ENCODE measurements around the gene NAB2. TPM values are rescaled to one million over a fixed set of nuclear protein-coding genes. Genes with fewer than 3 reads are reported as not detected.
A peak's percentile ranks its signal among the peaks of the same experiment; 100 is the strongest.

The NAB2 gene
- total RNA-seq, 1 donor from 2014 or later = 30.7 TPM

DNA sequence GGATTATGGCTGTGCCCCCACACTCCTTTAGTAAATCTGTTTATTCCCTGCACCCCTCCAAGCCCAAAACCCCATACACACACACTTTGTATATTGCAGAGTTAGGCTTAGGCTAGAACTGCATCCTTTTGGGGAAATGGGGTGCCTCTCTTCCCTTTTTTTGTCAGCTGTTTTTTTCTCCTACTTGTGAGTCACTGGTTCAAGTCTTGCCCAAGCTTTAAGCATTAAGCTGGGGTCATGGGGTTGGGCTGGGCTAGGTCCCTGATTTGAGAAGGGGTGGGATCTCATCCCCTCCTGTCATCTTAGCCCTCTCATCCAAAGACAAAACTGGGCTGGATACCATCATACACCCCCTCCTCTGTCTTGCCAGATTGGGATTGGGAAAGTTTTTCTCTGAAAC, 41.0 kb downstream of the NAB2 start:
- Mint-ChIP-seq H3K4me1 (ENCODE audit: low read depth) (peaks cover 65% of the 10 kb centered on the region), H3K36me3 (ENCODE audit: low read depth) (no peaks in the 10 kb centered on the region), H3K27me3 (ENCODE audit: low read depth) (no peaks in the 10 kb centered on the region), H3K27ac (ENCODE audit: unreplicated experiment) (peak overlapping the region; percentile 91), H3K9me3 (ENCODE audit: low read depth) (no peaks in the 10 kb centered on the region), H3K4me3 (ENCODE audit: unreplicated experiment) (peak overlapping the region; percentile 87)
- no peak for TF ChIP-seq CTCF (IDR thresholded peaks at IDR 0.05)
- no peak for DNase-seq (ENCODE audit: low spot score)

DNA sequence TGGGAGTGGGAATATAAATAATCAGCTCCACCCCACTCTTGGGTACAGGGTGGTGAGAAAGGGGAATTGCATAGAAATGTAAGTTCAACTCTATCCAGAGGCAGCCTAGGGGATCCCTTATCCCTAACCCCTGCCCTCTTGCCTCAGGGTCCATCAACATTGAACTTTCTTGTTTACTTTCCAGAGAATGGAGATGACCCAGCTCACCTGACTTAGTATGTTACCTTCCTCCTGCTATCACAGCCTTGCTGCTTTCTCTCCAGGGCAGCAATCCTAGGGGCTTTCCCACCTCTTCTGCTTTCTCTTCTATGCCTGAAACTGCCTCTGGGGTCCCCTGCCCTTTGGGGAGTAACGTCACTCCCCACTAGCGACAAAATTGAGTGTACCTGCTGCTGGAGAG, 42.0 kb downstream of the NAB2 start:
- DNase-seq (ENCODE audit: low spot score) = no peak
- H3K27ac Mint-ChIP-seq (ENCODE audit: unreplicated experiment) = peak overlapping the region; percentile 91
- H3K9me3 Mint-ChIP-seq (ENCODE audit: low read depth) = no peaks in the 10 kb centered on the region
- H3K36me3 Mint-ChIP-seq (ENCODE audit: low read depth) = no peaks in the 10 kb centered on the region
- H3K27me3 Mint-ChIP-seq (ENCODE audit: low read depth) = no peaks in the 10 kb centered on the region
- H3K4me3 Mint-ChIP-seq (ENCODE audit: unreplicated experiment) = peak overlapping the region; percentile 87
- peaks cover 76% of the 10 kb centered on the region for H3K4me1 Mint-ChIP-seq (ENCODE audit: low read depth)
- no peak for TF ChIP-seq CTCF (IDR thresholded peaks at IDR 0.05)

DNA sequence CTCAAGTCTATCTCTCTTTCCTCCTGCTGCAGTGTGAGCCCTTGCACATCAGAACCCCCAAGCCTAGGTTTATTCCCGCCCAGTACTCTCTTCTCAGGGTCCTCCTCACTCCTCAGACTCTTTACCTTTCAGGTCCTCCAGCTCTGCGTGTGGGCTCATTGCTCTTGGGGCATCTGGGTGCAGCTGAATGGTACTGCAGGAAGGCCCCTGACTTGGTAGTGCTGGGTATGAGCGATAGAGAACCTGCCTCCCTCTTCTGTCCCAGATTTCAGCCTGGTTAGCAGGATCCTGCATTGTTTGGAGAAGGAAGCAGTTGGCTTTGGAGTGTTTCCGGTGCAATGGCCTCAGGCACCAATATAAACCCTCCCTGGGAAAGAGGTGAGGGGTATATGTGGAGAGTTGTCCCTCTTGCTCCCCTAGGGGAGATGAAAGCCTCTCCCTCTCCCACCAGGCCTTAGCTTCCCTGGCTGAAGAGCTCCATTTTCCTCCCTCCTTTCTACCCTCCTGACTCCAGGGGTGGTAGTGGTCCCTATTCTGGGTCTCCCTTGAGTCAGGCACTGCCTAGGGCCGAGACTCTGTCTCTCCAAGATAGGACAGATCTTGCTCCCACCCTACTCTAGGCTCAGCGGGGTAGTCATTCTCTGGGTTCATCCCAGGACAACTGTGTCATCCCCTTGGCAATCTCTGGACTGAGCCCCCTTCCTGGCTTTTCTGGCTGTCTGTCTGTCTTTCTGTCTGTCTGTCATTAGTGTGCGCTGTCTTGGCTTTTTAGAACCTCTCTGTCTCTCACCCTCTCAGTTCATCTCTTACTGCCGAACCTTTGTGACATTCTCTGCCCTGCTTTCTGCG, 43.2 kb downstream of the NAB2 start:
- H3K9me3 Mint-ChIP-seq (ENCODE audit: low read depth) = no peaks in the 10 kb centered on the region
- H3K4me1 Mint-ChIP-seq (ENCODE audit: low read depth) = peaks cover 79% of the 10 kb centered on the region
- H3K36me3 Mint-ChIP-seq (ENCODE audit: low read depth) = no peaks in the 10 kb centered on the region
- H3K27me3 Mint-ChIP-seq (ENCODE audit: low read depth) = no peaks in the 10 kb centered on the region
- peak overlapping the region; percentile 91 for H3K27ac Mint-ChIP-seq (ENCODE audit: unreplicated experiment)
- TF ChIP-seq CTCF (IDR thresholded peaks at IDR 0.05) = no peak
- DNase-seq (ENCODE audit: low spot score) = no peak
- peak overlapping the region; percentile 87 for H3K4me3 Mint-ChIP-seq (ENCODE audit: unreplicated experiment)

DNA sequence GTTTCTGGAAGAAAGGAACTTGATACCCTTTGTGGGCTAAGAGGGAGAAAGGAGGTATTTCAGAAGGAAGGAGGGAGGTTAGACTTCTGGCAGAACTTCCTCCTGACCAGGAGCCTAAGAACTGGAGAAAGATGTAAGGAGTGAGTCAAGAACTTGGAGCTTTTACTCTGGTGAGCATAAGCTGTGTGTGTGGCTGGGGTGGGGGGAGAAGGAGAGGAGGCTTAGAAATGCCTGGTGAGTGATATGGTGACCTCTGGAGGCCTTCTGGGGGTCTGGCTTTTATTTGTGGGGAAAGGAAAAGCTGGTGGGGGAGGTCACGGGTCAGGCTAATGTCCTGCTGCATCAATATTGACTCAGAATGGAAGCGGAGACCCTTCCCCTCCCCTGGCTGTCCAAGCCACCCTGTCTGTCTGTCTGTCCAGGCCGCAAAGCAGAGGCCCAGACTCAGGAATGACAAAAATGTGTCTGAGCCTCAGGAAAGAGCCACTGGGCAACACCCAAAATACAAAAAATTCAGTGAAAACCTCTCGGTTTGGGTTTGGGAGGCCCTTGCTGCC, 44.2 kb downstream of the NAB2 start:
- Mint-ChIP-seq H3K9me3 (ENCODE audit: low read depth) (no peaks in the 10 kb centered on the region), H3K27me3 (ENCODE audit: low read depth) (no peaks in the 10 kb centered on the region), H3K36me3 (ENCODE audit: low read depth) (no peaks in the 10 kb centered on the region), H3K4me3 (ENCODE audit: unreplicated experiment) (peak overlapping the region; percentile 87), H3K27ac (ENCODE audit: unreplicated experiment) (peak overlapping the region; percentile 91), H3K4me1 (ENCODE audit: low read depth) (peaks cover 84% of the 10 kb centered on the region)
- DNase-seq (ENCODE audit: low spot score) = no peak
- TF ChIP-seq CTCF (IDR thresholded peaks at IDR 0.05) = peak; percentile 16

DNA sequence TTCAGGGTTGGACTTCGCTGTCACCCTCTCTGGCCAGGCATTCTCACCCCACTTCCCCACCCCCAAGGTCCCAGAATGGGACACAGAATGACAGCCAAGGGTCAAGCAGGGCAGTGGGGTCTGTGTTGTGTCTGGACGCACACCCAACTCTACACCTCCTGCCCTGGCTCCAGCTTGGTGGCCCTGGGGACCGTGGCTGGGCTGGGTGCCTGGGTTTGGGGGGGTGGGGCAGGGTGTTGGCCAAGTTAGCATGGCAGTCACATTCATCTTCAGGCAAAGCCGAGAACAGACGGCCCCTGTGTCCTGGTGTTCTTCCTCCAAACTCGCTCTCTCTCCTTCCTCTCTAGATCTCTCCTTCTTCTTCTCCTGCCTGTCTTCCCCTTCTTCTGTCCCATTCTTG, 45.0 kb downstream of the NAB2 start:
- H3K4me1 Mint-ChIP-seq (ENCODE audit: low read depth) = peaks cover 92% of the 10 kb centered on the region
- H3K27ac Mint-ChIP-seq (ENCODE audit: unreplicated experiment) = peak overlapping the region; percentile 91
- H3K27me3 Mint-ChIP-seq (ENCODE audit: low read depth) = no peaks in the 10 kb centered on the region
- DNase-seq (ENCODE audit: low spot score) = no peak
- TF ChIP-seq CTCF (IDR thresholded peaks at IDR 0.05) = no peak
- H3K9me3 Mint-ChIP-seq (ENCODE audit: low read depth) = no peaks in the 10 kb centered on the region
- H3K4me3 Mint-ChIP-seq (ENCODE audit: unreplicated experiment) = peak overlapping the region; percentile 87
- peaks cover 4% of the 10 kb centered on the region for H3K36me3 Mint-ChIP-seq (ENCODE audit: low read depth)
